Spleen (tissue), 7 donors: ENCODE measurements around the gene AREG.

Experiments used
- POLR2A ChIP-seq, 3 donors: fragments of 450-650 bp; IDR thresholded peaks; one replicate each; pipeline ENCODE4 v1.5.1; 2017; ENCODE audit warnings: antibody characterized with exemption in 3 of 3, mild to moderate bottlenecking in 1 of 3
- POLR2AphosphoS5 ChIP-seq, 3 donors: sonication (generic); formaldehyde crosslinking; IDR thresholded peaks; one replicate each; pipeline ENCODE4 v1.5.1; 2017; ENCODE audit warnings: antibody characterized with exemption in 3 of 3
- TF ChIP-seq, protein P1 (sequence below), 11 experiments: fragments of 200-600 bp in 7 of 11; fragments of 450-650 bp in 4 of 11; sonication (generic) in 4 of 11; IDR thresholded peaks in 8 of 11; conservative IDR thresholded peaks in 3 of 11; 1 replicate in 7 of 11; 2 replicates in 4 of 11; pipeline versions ENCODE4 v1.4.0 to v1.8.0; 2016 to 2021; ENCODE audit warnings: antibody characterized with exemption in 11 of 11, inconsistent platforms in 4 of 11, mild to moderate bottlenecking in 1 of 11
- donor health status: DM: no; HTN: no; CAD: no; lungs with moderate emphysema.
- donor health status: DM: no; HTN: no; CAD: no.
- donor health status: DM: no; HTN: no; CAD: no.

DNA sequence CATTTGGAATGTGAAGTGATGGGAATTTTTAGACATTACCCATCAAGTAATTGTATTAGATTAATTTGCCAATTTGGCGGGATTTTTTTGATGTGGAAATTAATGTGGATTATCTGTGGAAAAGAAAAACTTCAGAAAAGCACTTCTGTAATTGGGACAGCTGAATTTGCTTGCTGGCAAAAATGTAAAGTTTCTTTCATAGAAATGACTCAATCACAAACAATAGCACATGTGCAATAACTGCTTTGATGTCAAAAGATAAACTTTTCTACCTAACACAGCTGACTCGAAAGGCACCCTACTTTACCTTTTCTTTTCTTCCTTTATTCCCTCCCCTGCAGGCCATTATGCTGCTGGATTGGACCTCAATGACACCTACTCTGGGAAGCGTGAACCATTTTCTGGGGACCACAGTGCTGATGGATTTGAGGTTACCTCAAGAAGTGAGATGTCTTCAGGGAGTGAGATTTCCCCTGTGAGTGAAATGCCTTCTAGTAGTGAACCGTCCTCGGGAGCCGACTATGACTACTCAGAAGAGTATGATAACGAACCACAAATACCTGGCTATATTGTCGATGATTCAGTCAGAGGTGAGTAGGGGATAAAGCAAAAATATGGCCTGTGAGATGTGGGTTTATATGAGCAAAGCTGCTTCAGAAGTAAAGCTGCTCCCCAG is 1.4 kb downstream of the AREG start:
- TF ChIP-seq, protein P1, sequence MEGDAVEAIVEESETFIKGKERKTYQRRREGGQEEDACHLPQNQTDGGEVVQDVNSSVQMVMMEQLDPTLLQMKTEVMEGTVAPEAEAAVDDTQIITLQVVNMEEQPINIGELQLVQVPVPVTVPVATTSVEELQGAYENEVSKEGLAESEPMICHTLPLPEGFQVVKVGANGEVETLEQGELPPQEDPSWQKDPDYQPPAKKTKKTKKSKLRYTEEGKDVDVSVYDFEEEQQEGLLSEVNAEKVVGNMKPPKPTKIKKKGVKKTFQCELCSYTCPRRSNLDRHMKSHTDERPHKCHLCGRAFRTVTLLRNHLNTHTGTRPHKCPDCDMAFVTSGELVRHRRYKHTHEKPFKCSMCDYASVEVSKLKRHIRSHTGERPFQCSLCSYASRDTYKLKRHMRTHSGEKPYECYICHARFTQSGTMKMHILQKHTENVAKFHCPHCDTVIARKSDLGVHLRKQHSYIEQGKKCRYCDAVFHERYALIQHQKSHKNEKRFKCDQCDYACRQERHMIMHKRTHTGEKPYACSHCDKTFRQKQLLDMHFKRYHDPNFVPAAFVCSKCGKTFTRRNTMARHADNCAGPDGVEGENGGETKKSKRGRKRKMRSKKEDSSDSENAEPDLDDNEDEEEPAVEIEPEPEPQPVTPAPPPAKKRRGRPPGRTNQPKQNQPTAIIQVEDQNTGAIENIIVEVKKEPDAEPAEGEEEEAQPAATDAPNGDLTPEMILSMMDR (IDR thresholded peaks at IDR 0.05 in 8 of 11, conservative IDR thresholded peaks at IDR 0.05 in 3 of 11) = no peak
- TF ChIP-seq POLR2AphosphoS5 (IDR thresholded peaks at IDR 0.05) (no peak), POLR2A (IDR thresholded peaks at IDR 0.05) (no peak)
